ENCODE results near the gene JADE1. TPM values are rescaled to one million over a fixed set of nuclear protein-coding genes. Genes with fewer than 3 reads are reported as not detected.

Gene JADE1
- total RNA-seq, 1 donor from 2014 or later: 19.8 TPM

- H3K36me3 Mint-ChIP-seq: no peaks in the 10 kb centered on the region
- H3K27ac Mint-ChIP-seq: no peak overlapping the region
- H3K4me1 Mint-ChIP-seq: peaks cover 15% of the 10 kb centered on the region
These were observed 8.7 kb upstream of the JADE1 start for GRCh38 chr4:128800701-128801284.

GRCh38 chr4:128802680-128803628 lies 6.5 kb upstream of the JADE1 start:
- Mint-ChIP-seq H3K27ac (no peak overlapping the region), H3K36me3 (no peaks in the 10 kb centered on the region), H3K27me3 (ENCODE audit: low read depth) (no peaks in the 10 kb centered on the region), H3K9me3 (no peaks in the 10 kb centered on the region), H3K4me1 (peaks cover 15% of the 10 kb centered on the region), H3K4me3 (no peak overlapping the region)
- no peak for DNase-seq (ENCODE audit: low spot score in 2 of 2, unreplicated experiment in 2 of 2)
- TF ChIP-seq CTCF (IDR thresholded peaks at IDR 0.05; ENCODE audit: unreplicated experiment): no peak

More at GRCh38 chr4:128800701-128801284, 8.7 kb upstream of the JADE1 start:
- no peak for DNase-seq (ENCODE audit: low spot score in 2 of 2, unreplicated experiment in 2 of 2)
- Mint-ChIP-seq H3K27me3 (ENCODE audit: low read depth) (no peaks in the 10 kb centered on the region), H3K4me3 (no peak overlapping the region), H3K9me3 (no peaks in the 10 kb centered on the region)
- TF ChIP-seq CTCF (IDR thresholded peaks at IDR 0.05; ENCODE audit: unreplicated experiment): no peak

GRCh38 chr4:128803783-128804182 lies 5.7 kb upstream of the JADE1 start:
- no peak overlapping the region for H3K4me3 Mint-ChIP-seq

GRCh38 chr4:128810331-128810870 lies 901 bp downstream of the JADE1 start:
- no peak for DNase-seq (ENCODE audit: low spot score in 2 of 2, unreplicated experiment in 2 of 2)
- Mint-ChIP-seq H3K4me3 (peak overlapping the region; percentile 99), H3K9me3 (no peaks in the 10 kb centered on the region), H3K4me1 (peaks cover 18% of the 10 kb centered on the region), H3K27me3 (ENCODE audit: low read depth) (no peaks in the 10 kb centered on the region), H3K36me3 (no peaks in the 10 kb centered on the region), H3K27ac (peak overlapping the region; percentile 100)
- TF ChIP-seq CTCF (IDR thresholded peaks at IDR 0.05; ENCODE audit: unreplicated experiment): no peak

More at GRCh38 chr4:128803783-128804182, 5.7 kb upstream of the JADE1 start:
- Mint-ChIP-seq H3K27me3 (ENCODE audit: low read depth) (no peaks in the 10 kb centered on the region), H3K9me3 (no peaks in the 10 kb centered on the region), H3K27ac (no peak overlapping the region), H3K36me3 (no peaks in the 10 kb centered on the region), H3K4me1 (peaks cover 13% of the 10 kb centered on the region)
- no peak for DNase-seq (ENCODE audit: low spot score in 2 of 2, unreplicated experiment in 2 of 2)
- TF ChIP-seq CTCF (IDR thresholded peaks at IDR 0.05; ENCODE audit: unreplicated experiment): no peak

GRCh38 chr4:128810871-128811570 lies 1.5 kb downstream of the JADE1 start:
- H3K4me3 Mint-ChIP-seq: peak overlapping the region; percentile 99
- no peaks in the 10 kb centered on the region for H3K27me3 Mint-ChIP-seq (ENCODE audit: low read depth)
- no peak for TF ChIP-seq CTCF (IDR thresholded peaks at IDR 0.05; ENCODE audit: unreplicated experiment)
- peak overlapping the region; percentile 100 for H3K27ac Mint-ChIP-seq
- peak; percentile 62 to 79 for DNase-seq (ENCODE audit: low spot score in 2 of 2, unreplicated experiment in 2 of 2)
- peaks cover 18% of the 10 kb centered on the region for H3K4me1 Mint-ChIP-seq
- H3K9me3 Mint-ChIP-seq: no peaks in the 10 kb centered on the region
- no peaks in the 10 kb centered on the region for H3K36me3 Mint-ChIP-seq
